8988T (cell line): ENCODE measurements around the gene MTHFD1L.

Source experiments
- DNase-seq: peaks from one replicate; pipeline ENCODE4 v3.0.0; 2011

The MTHFD1L gene

GRCh38 chr6:150994026-150994425, 128.5 kb downstream of the MTHFD1L start:
- no peak for DNase-seq

- DNase-seq, result no peak
Observed at GRCh38 chr6:150996968-150997367, 131.5 kb downstream of the MTHFD1L start.

DNA sequence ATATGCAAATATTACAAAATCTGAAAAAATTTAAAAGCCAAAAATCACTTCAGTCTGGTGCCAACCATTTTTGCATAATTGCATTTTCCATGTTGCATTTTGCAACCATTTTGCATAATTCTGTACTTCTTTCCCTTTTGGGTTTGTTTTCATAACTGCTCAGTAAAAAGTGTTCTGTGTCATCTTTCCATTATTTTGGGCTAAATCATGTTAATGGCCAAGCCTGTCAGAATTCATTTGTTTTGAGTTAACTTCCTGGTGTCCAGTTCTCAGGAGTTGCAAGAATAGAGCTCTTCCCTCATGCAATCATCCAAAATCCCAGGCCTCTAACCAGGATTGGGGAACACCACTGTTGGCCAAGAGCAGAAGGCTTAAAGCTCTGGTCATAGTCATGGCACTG, 133.6 kb downstream of the MTHFD1L start:
- DNase-seq, result no peak

DNA sequence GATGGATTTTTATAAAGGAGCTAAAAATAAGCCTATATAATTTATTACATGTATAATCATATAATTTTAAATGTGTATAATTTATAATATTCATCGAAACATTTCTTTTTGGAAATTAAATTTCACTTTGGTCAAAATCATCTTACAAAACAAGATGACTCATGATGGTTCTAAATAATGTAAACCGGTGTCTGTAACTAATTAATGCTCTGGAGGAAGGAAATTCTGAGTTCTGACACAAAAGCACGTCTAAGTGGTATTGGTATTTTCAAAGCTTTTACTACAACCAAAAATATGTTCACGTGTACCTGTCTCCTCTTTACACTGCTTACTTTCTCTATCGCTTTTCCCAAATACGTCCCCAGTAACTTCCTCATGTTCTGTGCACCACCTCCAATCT, 134.1 kb downstream of the MTHFD1L start:
- no peak for DNase-seq

- DNase-seq, result no peak
Observed at GRCh38 chr6:151001387-151002056, 136.0 kb downstream of the MTHFD1L start.

- DNase-seq, result no peak
Observed at GRCh38 chr6:151002057-151002450, 136.6 kb downstream of the MTHFD1L start.

GRCh38 chr6:151002491-151002935, 137.0 kb downstream of the MTHFD1L start:
- no peak for DNase-seq

DNA sequence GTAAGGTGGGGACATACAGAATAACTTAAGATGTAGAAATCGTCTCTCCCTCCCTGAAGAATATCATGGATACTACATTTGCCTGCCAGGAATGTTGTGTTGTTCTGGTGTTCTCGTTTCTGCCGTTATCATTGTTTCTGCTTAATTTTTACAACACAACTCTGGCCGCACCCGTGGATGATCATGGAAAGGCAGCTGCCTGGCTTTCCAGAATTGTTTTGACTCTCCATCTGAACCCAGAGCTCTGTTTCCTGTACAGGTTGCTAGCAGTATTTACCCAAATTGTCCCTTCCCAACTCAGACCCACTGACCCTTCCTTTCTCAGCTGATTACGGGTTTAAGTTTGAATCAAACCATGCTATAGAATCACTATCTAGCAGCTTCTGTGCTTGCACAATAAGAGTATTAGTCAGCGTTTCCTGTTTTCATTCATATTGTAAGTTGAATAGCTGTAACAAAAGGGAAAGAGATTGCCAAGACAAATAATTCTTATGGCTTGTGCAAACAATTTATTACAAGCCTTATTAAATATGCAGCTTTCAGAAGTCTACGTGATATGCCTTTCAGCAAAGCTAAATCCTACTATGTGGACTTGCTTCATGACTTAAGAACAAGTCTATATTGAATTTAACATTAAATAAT, 139.0 kb downstream of the MTHFD1L start:
- no peak for DNase-seq

GRCh38 chr6:151005164-151005563, 139.7 kb downstream of the MTHFD1L start:
- DNase-seq, result no peak

DNA sequence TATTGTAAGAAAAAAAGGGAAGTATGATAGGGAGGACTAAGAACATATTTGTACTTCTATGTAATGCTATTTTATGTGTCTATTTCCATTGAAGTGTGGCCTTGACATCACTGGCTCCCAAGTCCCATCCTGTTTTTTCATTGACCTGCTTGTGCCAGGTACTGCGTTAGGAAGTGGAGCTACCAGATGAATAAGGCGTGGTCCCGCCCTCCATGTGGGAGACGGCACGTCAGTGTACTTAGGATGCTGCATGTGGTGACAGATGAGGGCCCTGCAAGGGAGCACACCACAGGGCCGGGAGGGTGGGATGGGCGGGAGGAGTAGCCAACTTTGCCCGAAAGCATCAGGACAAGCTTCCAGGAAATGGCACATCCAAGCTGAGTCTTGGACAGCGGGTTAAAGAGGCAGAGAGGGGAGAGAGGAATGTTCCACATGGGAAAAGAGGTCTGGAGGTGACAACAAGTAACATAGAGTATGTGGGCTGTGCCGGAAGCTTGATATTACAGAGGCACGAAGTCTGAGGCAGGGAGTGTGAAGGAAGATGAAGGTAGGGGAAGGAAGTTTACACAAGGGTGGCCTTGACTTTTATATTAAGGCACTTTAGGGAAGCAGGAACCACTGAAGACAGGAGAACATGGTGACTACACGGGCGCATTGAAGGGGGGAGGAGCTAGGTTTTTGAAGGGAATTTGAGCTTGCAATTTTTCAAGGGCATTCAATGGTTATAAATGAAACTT, 140.6 kb downstream of the MTHFD1L start:
- no peak for DNase-seq

DNA sequence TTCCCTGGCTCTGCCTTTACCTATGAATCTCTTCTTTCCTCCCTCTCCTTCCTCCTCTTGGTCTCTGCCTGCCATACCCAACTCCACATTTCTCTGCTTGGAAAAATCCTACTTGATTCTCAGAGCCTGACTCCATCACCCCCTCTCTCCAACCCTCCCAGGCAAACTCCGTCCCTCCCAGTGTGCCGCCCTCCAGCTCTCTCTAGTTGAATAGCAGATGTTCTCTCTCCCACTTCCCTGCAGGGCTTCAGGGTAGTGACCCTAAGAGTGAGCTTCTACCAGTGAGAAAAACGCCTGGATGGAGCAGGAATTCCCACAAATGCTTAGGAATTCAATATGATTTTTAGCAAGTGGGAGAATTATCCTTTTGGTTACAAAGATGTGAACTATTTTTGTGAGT, 141.6 kb downstream of the MTHFD1L start:
- DNase-seq, result no peak

DNA sequence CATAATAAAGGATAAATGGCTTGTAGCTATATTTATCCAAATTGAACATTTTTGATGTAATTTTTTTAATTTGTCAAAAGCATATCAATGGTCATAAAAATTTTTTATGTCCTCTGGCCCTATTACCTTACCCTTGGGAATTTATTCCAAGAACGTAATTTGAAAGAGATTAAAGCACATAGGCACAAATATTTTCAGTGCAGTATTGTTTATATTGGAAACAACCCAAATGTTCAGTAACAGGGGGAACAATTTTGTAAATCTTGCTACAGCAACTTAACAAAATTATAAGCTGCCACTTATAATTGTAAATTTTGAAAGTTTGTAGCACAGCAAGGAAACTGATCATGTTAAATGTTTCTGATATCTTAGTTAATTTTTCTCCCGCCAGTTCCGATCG, 142.4 kb downstream of the MTHFD1L start:
- no peak for DNase-seq

DNA sequence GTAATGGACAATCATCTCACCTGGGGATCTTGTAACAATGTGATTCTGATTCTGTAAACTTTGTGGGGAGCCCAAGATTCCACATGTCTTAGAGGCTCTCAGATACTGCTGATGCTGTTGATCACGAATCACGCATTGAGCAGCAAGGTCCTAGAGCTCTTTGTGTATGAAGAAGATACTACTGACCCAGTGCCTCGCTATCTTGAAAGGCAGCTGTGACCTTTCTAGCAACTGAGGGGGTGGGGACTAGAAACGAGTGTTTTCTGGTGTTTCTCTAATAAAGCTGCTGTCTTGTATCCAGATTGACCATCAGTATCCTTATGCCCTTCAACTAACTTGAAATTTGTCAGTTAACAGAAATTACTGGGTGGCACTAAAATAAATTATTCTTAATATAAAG, 142.9 kb downstream of the MTHFD1L start:
- DNase-seq, result no peak

- DNase-seq, result no peak
Observed at GRCh38 chr6:151009576-151009975, 144.1 kb downstream of the MTHFD1L start.

- no peak for DNase-seq
Observed at GRCh38 chr6:151010071-151010470, 144.6 kb downstream of the MTHFD1L start.

GRCh38 chr6:151012321-151013294, 147.1 kb downstream of the MTHFD1L start:
- DNase-seq, result no peak

DNA sequence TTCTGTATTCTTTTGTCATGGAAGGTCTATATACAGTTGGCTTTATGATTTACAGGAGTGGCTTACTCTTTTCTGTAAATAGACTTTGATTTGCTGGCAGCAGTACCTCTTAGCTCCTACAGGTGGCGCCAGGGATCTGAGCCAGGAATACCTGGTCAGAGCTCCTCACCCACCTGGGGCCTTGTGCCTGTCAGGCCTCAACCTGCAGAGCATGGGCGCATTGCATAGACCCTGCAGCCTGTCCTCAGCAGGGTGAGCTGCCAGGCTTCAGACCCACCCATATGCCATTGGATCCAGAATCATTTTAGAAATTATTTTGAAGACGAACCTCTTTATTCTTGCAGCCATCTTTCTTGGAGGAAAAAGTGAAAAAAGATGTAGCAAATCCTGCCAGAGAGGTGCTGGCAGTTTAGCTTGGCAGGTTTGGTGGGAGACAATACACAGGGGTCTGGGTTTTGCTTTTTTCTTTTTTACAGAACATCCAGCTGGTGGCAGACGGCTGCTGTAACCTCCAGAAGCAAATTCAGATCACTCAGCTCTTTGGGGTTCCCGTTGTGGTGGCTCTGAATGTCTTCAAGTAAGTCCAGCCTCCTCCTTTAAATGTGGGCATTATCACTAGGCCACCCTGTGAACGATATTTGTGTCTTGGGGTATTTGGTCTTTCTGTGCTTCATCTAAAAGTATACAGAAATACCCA, 149.1 kb downstream of the MTHFD1L start:
- DNase-seq, result peak; percentile 23

- DNase-seq, result no peak
Observed at GRCh38 chr6:151015101-151015700, 149.7 kb downstream of the MTHFD1L start.

GRCh38 chr6:151016107-151016506, 150.6 kb downstream of the MTHFD1L start:
- DNase-seq, result no peak

GRCh38 chr6:151018046-151018445, 152.5 kb downstream of the MTHFD1L start:
- DNase-seq, result no peak

GRCh38 chr6:151018911-151019782, 153.6 kb downstream of the MTHFD1L start:
- no peak for DNase-seq
